Measurements from ENCODE around the gene APLP2.
"Not testable (repeated sequence)": the region's sequence is repeated elsewhere in the genome, so short reads cannot be mapped to it uniquely, and the experiment has no call there.

APLP2 gene

DNA sequence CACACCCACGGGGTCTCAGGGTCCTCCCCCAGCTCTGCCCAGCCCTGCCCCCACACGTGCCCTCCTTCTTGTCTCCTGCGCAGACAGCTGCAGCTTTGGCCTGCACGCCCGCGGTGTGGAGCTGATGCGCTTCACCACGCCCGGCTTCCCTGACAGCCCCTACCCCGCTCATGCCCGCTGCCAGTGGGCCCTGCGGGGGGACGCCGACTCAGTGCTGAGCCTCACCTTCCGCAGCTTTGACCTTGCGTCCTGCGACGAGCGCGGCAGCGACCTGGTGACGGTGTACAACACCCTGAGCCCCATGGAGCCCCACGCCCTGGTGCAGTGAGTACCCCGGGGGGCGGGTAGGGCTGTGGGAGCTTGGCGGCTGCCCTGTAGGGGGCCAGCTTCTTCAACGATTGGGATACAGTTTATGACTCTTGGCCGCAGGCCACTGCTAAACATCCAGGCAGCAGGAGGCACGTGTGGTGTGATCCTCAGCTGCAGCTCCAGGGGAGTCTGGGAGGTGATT is 120.7 kb downstream of the APLP2 start:
- Mint-ChIP-seq H3K27ac (ENCODE audit: low read depth) (no peak overlapping the region), H3K9me3 (no peaks in the 10 kb centered on the region), H3K36me3 (ENCODE audit: insufficient read depth) (no peaks in the 10 kb centered on the region), H3K27me3 (peaks cover 9% of the 10 kb centered on the region), H3K4me1 (no peaks in the 10 kb centered on the region), H3K4me3 (no peak overlapping the region)
- DNase-seq (ENCODE audit: low spot score in 2 of 2) (no peak), ATAC-seq (replicated peaks; ENCODE audit: extremely low read depth, poor library complexity, severe bottlenecking) (no peak)

- no peaks in the 10 kb centered on the region for H3K36me3 Mint-ChIP-seq (ENCODE audit: insufficient read depth)
- H3K4me1 Mint-ChIP-seq, result no peaks in the 10 kb centered on the region
- H3K27ac Mint-ChIP-seq (ENCODE audit: low read depth), result no peak overlapping the region
- H3K4me3 Mint-ChIP-seq, result no peak overlapping the region
- ATAC-seq (replicated peaks; ENCODE audit: extremely low read depth, poor library complexity, severe bottlenecking), result no peak
- peaks cover 3% of the 10 kb centered on the region for H3K27me3 Mint-ChIP-seq
- DNase-seq (ENCODE audit: low spot score in 2 of 2), result no peak
- H3K9me3 Mint-ChIP-seq, result no peaks in the 10 kb centered on the region
Measured at GRCh38 chr11:130191896-130192295, 122.2 kb downstream of the APLP2 start.

DNA sequence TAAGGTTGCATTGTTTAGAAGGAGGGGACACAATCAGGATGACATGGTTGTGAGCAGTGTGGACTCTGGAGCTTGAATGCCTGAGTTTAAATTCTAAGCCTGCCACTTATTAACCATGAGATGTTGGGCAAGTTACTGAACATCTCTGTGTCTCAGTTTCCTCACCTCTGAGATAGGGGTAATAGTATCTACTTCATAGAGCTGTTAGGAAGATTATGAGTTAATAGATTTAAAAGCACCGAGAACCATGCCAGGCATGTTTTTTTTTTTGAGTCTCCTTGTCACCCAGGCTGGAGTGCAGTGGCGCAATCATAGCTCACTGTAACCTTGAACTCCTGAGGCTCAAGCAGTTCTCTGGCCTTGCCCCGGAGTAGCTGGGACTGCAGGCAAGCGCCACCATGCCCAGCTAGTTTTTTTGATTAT is 123.2 kb downstream of the APLP2 start:
- Mint-ChIP-seq H3K4me3 (no peak overlapping the region), H3K4me1 (no peaks in the 10 kb centered on the region), H3K27ac (ENCODE audit: low read depth) (no peak overlapping the region), H3K27me3 (no peaks in the 10 kb centered on the region), H3K36me3 (ENCODE audit: insufficient read depth) (no peaks in the 10 kb centered on the region), H3K9me3 (no peaks in the 10 kb centered on the region)
- DNase-seq (ENCODE audit: low spot score in 2 of 2) (no peak), ATAC-seq (replicated peaks; ENCODE audit: extremely low read depth, poor library complexity, severe bottlenecking) (no peak)

- H3K4me3 Mint-ChIP-seq; DNase-seq (ENCODE audit: low spot score in 2 of 2); H3K36me3 Mint-ChIP-seq (ENCODE audit: insufficient read depth); ATAC-seq (replicated peaks; ENCODE audit: extremely low read depth, poor library complexity, severe bottlenecking); H3K4me1 Mint-ChIP-seq; H3K9me3 Mint-ChIP-seq; H3K27ac Mint-ChIP-seq (ENCODE audit: low read depth); H3K27me3 Mint-ChIP-seq: not testable (repeated sequence)
Measured at GRCh38 chr11:130193551-130193950, 123.9 kb downstream of the APLP2 start.

Measured in central memory CD8-positive, alpha-beta T cell (primary cell).